CD1c-positive myeloid dendritic cell (primary cell): ENCODE results near the gene PIP4K2A.
"Not testable (repeated sequence)": the region's sequence is repeated elsewhere in the genome, so short reads cannot be mapped to it uniquely, and the experiment has no call there.

Experiments
- DNase-seq: peaks from one replicate; pipeline ENCODE4 v3.0.0-alpha.2; 2016; ENCODE audit errors: extremely low spot score

PIP4K2A gene

GRCh38 chr10:22719406-22720042, 5.1 kb upstream of the PIP4K2A start:
- no peak for DNase-seq

GRCh38 chr10:22718659-22719058, 4.3 kb upstream of the PIP4K2A start:
- DNase-seq = not testable (repeated sequence)

DNA sequence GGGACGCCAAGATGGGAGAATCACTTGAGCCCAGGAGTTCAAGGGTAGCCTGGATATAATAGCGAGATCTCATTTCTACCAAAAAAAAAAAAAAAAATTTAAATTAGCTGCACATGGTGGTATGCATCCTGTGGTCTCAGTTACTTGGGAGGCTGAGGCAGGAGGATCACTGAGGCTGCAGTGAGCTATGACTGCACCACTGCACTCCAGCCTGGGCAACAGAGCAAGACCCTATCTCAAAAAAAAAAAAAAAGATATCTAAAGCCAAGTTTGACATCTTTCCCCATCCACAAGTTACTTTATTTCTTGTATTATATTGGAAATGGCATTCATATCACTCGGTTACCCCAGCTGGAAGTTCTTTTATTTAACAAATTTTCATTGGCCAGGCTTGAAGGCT, 3.4 kb upstream of the PIP4K2A start:
- DNase-seq = no peak

GRCh38 chr10:22716943-22717342, 2.6 kb upstream of the PIP4K2A start:
- DNase-seq = no peak

GRCh38 chr10:22715290-22715625, 880 bp upstream of the PIP4K2A start:
- no peak for DNase-seq

- peak; percentile 33 for DNase-seq
These were observed 412 bp downstream of the PIP4K2A start for GRCh38 chr10:22713853-22714478.

GRCh38 chr10:22712956-22713852, 1.2 kb downstream of the PIP4K2A start:
- DNase-seq = peak; percentile 42

DNA sequence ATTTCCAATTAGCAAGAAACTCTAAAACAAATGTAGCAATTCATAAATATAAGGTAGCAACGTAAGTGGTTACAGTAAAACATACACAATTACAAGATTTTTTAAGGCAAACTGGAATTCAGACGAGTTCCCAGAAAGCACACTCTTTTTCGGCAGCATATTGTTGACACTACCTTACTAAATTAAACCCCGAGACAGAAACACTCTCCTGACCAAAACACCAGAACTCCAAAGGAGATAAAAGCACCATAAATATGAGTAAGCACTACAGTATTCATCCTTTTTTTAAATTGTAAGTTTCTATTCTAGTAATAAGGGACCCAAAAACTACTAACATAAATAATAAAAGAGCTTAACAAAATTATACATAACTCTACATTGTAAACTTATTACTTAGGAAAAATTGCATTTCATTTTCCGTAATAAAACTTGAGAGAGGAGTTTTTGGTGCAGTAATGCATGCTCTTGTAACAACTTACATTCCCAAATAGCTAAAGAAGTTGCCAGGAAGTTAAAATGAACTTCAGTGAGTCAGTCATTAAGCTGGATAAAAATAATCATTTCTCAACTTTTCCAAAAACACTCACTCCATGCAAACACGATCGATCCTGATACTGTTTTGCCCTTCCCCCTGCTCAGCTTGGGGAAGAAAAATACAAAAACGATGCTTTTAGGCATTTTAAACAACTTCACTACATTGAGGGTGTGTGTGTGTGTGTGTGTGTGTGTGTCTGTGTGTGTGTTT, 2.0 kb downstream of the PIP4K2A start:
- no peak for DNase-seq

DNA sequence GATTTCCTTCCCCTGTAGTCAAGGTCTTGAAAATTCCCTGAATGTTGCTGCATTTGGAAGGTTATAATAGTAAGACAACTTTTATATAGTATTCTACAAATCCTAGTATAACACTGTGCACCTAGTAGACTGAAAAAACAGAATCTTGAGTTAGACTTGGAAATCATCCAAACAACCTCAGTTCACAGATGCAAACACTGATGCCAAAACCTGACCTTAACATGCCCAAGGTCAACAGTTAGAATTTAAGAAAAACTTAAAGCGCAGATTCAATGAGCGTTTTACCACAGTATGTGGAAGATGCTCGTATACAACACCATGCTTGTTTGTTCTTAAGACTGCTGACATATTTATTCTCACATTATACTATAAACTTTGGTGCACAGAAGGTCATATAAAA, 3.0 kb downstream of the PIP4K2A start:
- DNase-seq = no peak

DNA sequence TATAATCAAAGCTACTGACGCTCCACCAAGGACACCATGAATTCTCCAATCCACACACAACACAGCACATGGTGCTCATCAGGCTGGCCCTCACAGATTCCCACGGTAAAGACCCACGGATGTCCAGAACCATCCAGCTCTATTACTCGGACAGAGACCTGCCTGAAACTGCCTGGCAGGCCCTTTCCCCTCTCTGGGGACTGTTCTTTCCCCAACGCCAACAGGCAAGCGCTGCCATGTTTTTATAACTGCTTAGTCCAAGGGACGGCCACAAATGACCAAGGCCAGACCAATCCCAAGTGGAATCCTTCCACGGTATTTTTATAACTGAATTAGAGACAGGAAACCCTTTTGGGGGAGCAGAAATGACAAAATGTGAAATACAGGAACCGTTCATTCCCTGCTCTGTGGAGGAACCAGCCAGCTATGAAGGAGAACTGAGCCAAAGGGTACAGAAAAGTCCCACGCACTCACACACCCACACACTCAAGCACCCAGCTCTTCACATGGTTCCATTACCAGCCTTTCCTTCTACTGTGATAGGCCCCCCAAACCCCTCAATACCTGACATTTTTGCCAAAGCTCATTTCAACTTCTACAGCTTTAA, 4.1 kb downstream of the PIP4K2A start:
- peak; percentile 89 for DNase-seq

GRCh38 chr10:22708772-22709171, 5.6 kb downstream of the PIP4K2A start:
- no peak for DNase-seq

DNA sequence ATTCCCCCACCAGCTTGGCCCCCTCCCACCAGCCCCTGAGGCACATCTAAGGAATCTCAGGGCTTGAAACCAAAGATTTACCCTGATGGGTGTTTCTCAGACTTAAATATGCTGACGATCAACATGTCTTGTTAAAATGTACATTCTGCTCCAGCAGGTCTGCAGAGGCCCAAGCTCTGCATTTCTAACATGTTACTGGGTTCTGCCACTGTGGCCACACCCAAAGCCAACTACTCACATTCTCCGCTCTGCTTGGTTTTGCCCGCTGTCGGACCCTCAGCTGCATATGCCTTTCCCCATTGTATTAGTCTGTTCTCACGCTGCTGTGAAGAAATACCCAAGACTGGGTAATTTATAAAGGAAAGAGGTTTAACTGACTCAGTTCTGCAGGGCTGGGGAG, 8.9 kb downstream of the PIP4K2A start:
- DNase-seq = no peak

DNA sequence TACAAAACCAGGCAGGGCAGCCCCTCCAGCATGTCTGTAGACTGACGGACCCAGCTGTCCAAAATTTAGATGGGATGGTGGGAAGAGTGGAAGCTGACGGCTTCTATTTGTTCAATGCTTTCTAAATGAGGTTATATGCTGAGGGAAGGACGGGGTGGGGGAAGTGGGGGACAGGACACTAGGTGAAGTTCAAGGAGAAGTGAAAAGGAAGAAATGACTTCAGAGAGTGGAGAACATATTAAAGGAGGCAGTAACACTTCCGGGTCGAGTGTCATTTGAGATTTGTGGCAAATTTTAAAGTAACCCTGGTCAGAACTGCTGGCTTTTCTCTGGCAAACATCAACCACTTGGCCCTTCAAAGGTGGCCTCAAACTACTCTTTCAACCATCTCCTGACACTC, 9.4 kb downstream of the PIP4K2A start:
- peak; percentile 72 for DNase-seq

DNA sequence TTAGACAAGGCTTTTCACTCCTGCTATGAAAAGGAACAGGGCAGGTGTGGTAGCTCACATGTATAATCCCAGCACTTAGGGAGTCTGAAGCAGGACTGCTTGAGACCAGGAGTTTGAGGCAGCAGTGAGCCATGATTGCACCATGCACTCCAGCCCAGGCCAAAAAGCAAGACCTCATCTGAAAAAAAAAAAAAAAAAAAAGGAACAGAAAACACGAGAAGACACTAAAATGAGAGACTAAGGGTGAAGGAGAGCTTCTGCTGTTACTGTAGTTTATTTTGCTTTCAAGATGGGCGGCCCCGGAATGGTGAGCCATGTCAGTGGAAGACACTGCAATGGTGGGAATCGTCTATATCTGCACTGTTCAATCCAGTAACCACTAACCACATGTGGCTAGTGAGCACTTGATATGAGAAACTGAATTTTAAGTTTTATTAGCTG, 9.9 kb downstream of the PIP4K2A start:
- peak; percentile 60 for DNase-seq

DNA sequence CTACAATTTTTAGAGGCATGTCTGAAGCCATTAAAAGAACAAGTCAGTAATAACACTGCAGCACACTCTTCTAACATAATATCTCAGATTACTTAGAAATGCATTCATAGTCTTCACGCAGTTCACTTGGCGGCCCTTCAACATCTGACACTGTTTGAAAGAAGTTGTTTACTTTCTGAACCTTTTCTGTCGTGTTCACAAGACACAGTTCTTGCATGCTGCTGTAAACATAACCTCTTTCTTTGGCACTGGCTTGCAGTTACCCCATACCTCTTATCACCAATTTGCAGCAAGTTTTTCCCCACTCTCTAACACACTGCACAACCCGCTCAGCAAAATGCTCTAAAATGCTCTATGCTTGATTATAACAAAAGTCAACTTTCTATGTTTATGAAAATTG, 12.0 kb downstream of the PIP4K2A start:
- DNase-seq = no peak

DNA sequence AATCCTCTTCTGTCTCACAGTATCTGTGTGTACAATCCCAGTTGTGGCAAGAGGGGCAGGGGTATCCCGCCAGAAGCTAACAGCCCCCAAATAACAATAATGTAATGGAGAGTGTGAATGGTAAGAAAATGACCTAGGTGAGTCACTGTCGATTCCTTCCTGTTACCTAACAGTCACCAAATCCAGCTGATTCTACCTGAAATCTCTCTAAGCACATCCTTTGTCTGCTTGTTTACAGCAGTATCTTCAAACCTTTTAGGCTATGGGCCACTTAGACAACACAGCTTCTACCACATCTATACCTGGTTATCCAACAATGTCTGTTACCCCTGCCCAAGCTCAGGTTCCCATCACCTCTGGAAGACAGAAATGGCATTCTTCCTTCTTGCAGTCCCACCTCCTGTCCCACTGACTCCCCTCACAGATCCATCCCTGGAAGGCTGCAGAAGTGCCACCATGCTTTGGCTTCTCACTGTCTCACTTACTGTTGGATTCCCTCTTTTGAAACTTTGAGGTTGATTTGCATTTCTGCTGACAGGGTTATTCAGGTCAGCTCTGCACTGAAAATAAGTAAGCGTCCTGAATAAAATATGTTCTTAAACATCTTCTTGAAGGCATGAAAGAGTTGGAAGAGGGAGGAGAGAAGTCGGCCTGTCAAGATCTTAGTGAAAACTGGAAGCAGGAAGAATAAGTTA, 13.1 kb downstream of the PIP4K2A start:
- no peak for DNase-seq

DNA sequence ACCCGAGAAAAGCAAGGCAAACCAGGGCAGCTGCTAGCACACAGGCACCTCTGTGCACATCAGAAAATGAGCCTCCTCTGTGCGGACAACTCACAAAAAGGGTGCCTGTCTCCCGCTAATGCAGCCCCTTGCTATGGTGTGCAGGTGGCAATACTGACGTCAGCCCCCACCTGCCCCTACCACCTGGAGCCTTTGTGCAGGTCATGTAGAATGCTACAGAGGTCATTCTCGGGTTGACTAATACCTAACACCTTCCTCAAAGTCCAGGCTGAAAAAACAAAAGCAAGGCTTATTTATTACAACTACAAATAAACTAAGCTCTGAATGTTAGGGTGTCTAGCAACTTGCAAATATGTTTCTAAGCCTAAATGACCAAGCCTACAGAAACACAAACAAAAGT, 13.9 kb downstream of the PIP4K2A start:
- no peak for DNase-seq

- no peak for DNase-seq
These were observed 14.4 kb downstream of the PIP4K2A start for GRCh38 chr10:22699976-22700375.

DNA sequence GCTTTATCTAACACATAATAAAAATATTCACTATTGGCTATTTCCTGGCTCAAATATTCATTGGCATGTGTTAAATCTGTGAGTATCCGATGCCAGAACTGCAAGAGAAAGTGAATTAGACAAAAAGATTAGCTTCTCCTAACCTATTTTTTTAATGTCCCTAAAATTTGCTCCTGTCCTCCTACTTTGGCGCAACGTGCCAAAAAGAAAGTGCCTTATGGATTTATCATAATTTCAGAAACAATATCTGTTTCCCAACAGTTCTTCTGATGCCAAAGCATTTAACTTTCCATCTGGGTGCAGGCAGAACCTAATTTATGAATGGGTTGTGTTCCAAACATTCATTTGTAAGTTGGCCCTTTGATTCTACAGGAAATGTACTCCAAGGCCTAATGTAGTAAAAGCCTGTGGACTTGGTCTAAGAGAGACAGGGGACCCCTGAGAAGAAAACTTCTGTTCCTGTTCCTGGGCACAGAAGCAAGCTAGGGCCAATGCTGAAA, 15.4 kb downstream of the PIP4K2A start:
- DNase-seq = no peak

DNA sequence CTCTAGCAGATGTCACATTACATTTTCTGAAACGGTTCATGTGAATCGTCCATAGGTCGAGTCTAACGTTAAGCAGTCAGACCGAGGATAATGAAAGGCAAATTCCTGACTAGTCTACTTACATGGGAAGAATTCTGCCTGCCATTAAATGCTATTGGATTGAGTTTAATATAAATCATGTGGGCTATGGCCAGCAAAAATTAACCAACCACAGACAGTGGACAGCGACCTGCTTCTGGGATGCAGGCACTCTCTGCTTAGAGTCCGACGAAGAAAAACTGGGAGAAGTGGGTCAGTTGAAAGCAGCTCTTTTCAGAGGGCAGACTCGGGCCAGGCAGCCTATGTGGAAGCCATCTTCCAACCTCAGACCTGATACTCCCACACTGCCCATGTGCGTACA, 16.6 kb downstream of the PIP4K2A start:
- no peak for DNase-seq

GRCh38 chr10:22697101-22697500, 17.3 kb downstream of the PIP4K2A start:
- DNase-seq = no peak
